ENCODE measurements around the gene IL18. TPM values are rescaled to one million over a fixed set of nuclear protein-coding genes. Genes with fewer than 3 reads are reported as not detected.

Gene IL18
- total RNA-seq, 1 donor from 2014 or later: 5.3 TPM

GRCh38 chr11:112178936-112179335, 15.0 kb upstream of the IL18 start:
- Histone ChIP-seq H4K20me1 (ENCODE audit: insufficient read depth, low read length) (no peaks in the 10 kb centered on the region), H3K36me3 (ENCODE audit: insufficient read depth, low read length) (no peaks in the 10 kb centered on the region), H3K9me3 (ENCODE audit: insufficient read depth, low read depth, low read length) (no peaks in the 10 kb centered on the region), H2AFZ (ENCODE audit: low read depth, low read length) (no peak overlapping the region), H3K27me3 (ENCODE audit: insufficient read depth, low read length) (no peaks in the 10 kb centered on the region), H3K27ac (ENCODE audit: low read depth, low read length) (no peak overlapping the region), H3K4me2 (ENCODE audit: low read length) (no peak overlapping the region), H3K79me2 (ENCODE audit: insufficient read depth, low read length) (no peaks in the 10 kb centered on the region), H3K9ac (ENCODE audit: low read length) (no peak overlapping the region), H3K4me3 (ENCODE audit: insufficient read depth, low read depth, low read length) (no peak overlapping the region), H3K4me1 (ENCODE audit: insufficient read depth, low read length) (peaks cover 3% of the 10 kb centered on the region)
- no peak for TF ChIP-seq EZH2 (IDR thresholded peaks at IDR 0.05; ENCODE audit: insufficient read depth, low read length)
- TF ChIP-seq, protein P1, sequence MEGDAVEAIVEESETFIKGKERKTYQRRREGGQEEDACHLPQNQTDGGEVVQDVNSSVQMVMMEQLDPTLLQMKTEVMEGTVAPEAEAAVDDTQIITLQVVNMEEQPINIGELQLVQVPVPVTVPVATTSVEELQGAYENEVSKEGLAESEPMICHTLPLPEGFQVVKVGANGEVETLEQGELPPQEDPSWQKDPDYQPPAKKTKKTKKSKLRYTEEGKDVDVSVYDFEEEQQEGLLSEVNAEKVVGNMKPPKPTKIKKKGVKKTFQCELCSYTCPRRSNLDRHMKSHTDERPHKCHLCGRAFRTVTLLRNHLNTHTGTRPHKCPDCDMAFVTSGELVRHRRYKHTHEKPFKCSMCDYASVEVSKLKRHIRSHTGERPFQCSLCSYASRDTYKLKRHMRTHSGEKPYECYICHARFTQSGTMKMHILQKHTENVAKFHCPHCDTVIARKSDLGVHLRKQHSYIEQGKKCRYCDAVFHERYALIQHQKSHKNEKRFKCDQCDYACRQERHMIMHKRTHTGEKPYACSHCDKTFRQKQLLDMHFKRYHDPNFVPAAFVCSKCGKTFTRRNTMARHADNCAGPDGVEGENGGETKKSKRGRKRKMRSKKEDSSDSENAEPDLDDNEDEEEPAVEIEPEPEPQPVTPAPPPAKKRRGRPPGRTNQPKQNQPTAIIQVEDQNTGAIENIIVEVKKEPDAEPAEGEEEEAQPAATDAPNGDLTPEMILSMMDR (IDR thresholded peaks at IDR 0.05; ENCODE audit: insufficient read depth, low read depth, low read length): no peak
- Mint-ChIP-seq H3K4me1 (ENCODE audit: low read depth, unreplicated experiment) (peaks cover 3% of the 10 kb centered on the region), H3K27ac (ENCODE audit: unreplicated experiment) (no peak overlapping the region), H3K36me3 (ENCODE audit: low read depth, unreplicated experiment) (no peaks in the 10 kb centered on the region), H3K9me3 (ENCODE audit: unreplicated experiment) (peaks cover 2% of the 10 kb centered on the region), H3K4me3 (ENCODE audit: unreplicated experiment) (no peak overlapping the region), H3K27me3 (ENCODE audit: low read depth, unreplicated experiment) (peaks cover 5% of the 10 kb centered on the region)
- DNase-seq (ENCODE audit: low read depth) (no peak), FAIRE-seq (no peak)

DNA sequence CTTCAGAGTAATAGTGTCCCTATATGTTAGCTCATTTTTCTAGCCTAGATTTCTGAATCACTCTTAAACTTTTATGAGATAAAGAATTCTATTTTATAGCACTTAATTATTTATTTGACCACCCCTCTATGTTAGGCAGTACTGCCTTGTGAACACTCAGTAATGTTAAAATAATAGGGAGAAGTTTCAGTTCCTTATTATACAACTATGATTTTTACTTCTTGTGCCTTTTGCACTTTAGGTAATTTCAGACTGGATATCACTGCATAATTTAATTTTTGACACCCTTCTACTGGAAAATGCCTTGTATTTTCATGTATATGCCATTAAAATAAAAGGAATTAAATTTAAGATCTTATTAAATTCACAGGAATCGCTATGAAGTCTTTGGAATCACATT, 14.5 kb upstream of the IL18 start:
- no peak overlapping the region for H3K4me3 Mint-ChIP-seq (ENCODE audit: unreplicated experiment)
- FAIRE-seq (no peak), DNase-seq (ENCODE audit: low read depth) (no peak)
- H2AFZ ChIP-seq (ENCODE audit: low read depth, low read length): no peak overlapping the region
- TF ChIP-seq, protein P1 (IDR thresholded peaks at IDR 0.05; ENCODE audit: insufficient read depth, low read depth, low read length): no peak
- TF ChIP-seq EZH2 (IDR thresholded peaks at IDR 0.05; ENCODE audit: insufficient read depth, low read length): no peak
- no peak overlapping the region for H3K9ac ChIP-seq (ENCODE audit: low read length)
- no peaks in the 10 kb centered on the region for H3K36me3 Mint-ChIP-seq (ENCODE audit: low read depth, unreplicated experiment)
- H3K9me3 ChIP-seq (ENCODE audit: insufficient read depth, low read depth, low read length): no peaks in the 10 kb centered on the region
- H4K20me1 ChIP-seq (ENCODE audit: insufficient read depth, low read length): no peaks in the 10 kb centered on the region
- peaks cover 2% of the 10 kb centered on the region for H3K9me3 Mint-ChIP-seq (ENCODE audit: unreplicated experiment)
- peaks cover 5% of the 10 kb centered on the region for H3K27me3 Mint-ChIP-seq (ENCODE audit: low read depth, unreplicated experiment)
- H3K36me3 ChIP-seq (ENCODE audit: insufficient read depth, low read length): no peaks in the 10 kb centered on the region
- H3K27me3 ChIP-seq (ENCODE audit: insufficient read depth, low read length): no peaks in the 10 kb centered on the region
- H3K4me1 ChIP-seq (ENCODE audit: insufficient read depth, low read length): peaks cover 3% of the 10 kb centered on the region
- no peak overlapping the region for H3K4me3 ChIP-seq (ENCODE audit: insufficient read depth, low read depth, low read length)
- H3K79me2 ChIP-seq (ENCODE audit: insufficient read depth, low read length): no peaks in the 10 kb centered on the region
- no peak overlapping the region for H3K4me2 ChIP-seq (ENCODE audit: low read length)
- H3K27ac Mint-ChIP-seq (ENCODE audit: unreplicated experiment): no peak overlapping the region
- peaks cover 3% of the 10 kb centered on the region for H3K4me1 Mint-ChIP-seq (ENCODE audit: low read depth, unreplicated experiment)
- no peak overlapping the region for H3K27ac ChIP-seq (ENCODE audit: low read depth, low read length)

DNA sequence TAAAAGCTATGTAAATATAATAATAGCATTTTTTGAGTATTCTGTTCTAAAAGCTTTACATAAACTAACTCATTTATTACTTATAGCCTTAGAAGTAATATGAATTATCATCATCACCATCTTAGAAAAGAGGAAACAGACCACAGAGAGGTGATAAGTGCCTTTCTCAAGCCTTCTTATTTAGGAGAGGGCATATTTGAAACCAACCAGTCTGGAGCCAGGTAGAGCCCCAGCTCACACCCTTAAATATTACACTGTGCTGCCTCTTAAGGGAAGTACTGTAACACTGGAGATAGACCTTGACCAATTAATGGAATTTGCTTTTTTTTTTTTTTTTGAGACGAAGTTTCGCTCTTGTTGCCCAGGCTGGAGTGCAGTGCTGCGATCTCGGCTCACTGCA, 13.7 kb upstream of the IL18 start:
- Histone ChIP-seq H3K79me2 (ENCODE audit: insufficient read depth, low read length) (no peaks in the 10 kb centered on the region), H3K27me3 (ENCODE audit: insufficient read depth, low read length) (no peaks in the 10 kb centered on the region), H2AFZ (ENCODE audit: low read depth, low read length) (no peak overlapping the region), H3K27ac (ENCODE audit: low read depth, low read length) (no peak overlapping the region), H3K4me2 (ENCODE audit: low read length) (no peak overlapping the region), H4K20me1 (ENCODE audit: insufficient read depth, low read length) (no peaks in the 10 kb centered on the region), H3K36me3 (ENCODE audit: insufficient read depth, low read length) (no peaks in the 10 kb centered on the region), H3K4me3 (ENCODE audit: insufficient read depth, low read depth, low read length) (no peak overlapping the region), H3K9me3 (ENCODE audit: insufficient read depth, low read depth, low read length) (no peaks in the 10 kb centered on the region), H3K9ac (ENCODE audit: low read length) (no peak overlapping the region), H3K4me1 (ENCODE audit: insufficient read depth, low read length) (peaks cover 7% of the 10 kb centered on the region)
- FAIRE-seq (no peak), DNase-seq (ENCODE audit: low read depth) (no peak)
- Mint-ChIP-seq H3K4me3 (ENCODE audit: unreplicated experiment) (no peak overlapping the region), H3K27me3 (ENCODE audit: low read depth, unreplicated experiment) (peaks cover 5% of the 10 kb centered on the region), H3K27ac (ENCODE audit: unreplicated experiment) (no peak overlapping the region), H3K36me3 (ENCODE audit: low read depth, unreplicated experiment) (no peaks in the 10 kb centered on the region), H3K4me1 (ENCODE audit: low read depth, unreplicated experiment) (peaks cover 3% of the 10 kb centered on the region), H3K9me3 (ENCODE audit: unreplicated experiment) (peaks cover 2% of the 10 kb centered on the region)
- TF ChIP-seq, protein P1 (IDR thresholded peaks at IDR 0.05; ENCODE audit: insufficient read depth, low read depth, low read length): no peak
- no peak for TF ChIP-seq EZH2 (IDR thresholded peaks at IDR 0.05; ENCODE audit: insufficient read depth, low read length)
